ENCODE results near the gene CINP.

Gene CINP

GRCh38 chr14:102362545-102363181, at the start of gene CINP, which contains the start of gene TECPR2:
Gene CINP (minus strand): TSS chr14:102362890. CDS start chr14:102362851, 39 bp downstream.
Gene TECPR2 (plus strand): TSS chr14:102362941. CDS start chr14:102376722, 13,781 bp downstream.
- DNase-seq (ENCODE audit: low read depth in 3 of 3): peak; percentile 94 to 97 (median 95)

GRCh38 chr14:102408724-102409123, 46.0 kb upstream of the CINP start:
- DNase-seq (ENCODE audit: low read depth in 3 of 3): no peak

DNA sequence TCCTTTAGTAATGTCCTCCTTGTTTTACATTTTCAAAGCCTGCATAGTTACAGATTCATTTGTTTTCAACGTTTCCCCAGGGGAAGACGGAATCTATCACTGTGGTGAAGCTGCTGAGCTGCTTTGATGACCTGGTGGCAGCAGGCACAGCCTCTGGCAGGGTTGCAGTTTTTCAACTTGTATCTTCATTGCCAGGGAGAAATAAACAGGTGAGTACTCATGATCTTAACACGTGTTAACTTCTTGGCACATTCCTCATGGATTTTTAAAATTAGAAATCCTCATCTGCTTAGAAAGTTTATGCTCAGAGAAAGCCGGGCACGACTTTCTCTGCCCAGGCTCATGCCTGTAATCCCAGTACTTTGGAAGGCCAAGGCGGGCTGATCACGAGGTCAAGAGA, 44.6 kb upstream of the CINP start:
- DNase-seq (ENCODE audit: low read depth in 3 of 3): no peak

DNA sequence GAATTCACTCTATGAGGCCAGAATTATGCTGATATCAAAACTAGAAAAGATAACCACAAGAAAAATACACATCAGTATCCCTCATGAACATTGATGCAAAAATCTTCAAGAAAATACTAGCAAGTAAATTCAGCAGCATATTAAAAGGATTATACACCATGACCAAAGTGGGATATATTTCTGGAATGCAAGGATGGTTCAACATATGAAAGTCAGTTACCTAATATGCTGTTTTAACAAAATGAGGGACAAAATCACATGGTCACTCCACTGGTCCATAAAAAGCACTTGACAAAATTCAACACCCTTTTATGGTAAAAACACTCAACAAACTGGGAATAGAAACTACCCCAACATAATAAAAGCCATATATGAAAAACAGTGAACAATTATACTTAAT, 40.3 kb upstream of the CINP start:
- no peak for DNase-seq (ENCODE audit: low read depth in 3 of 3)

DNA sequence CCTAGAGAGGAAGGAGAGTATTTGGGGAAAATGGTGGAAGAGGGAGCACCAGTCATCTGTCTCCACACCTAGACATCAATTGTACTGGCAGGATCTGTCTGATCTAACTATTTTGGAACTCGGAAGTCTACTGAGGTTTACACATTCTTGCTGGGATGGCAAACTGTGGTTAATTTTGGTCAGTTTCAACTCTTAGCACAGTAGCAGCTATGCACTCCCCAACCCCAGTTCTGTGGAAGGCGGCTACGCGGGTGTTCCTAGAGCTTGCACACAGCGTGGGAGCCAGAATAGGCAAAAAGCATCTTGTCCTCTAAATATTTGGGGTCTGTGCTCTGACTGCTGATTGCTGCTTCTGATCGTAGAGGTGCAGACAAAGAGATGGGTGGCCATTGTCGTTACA, 33.8 kb upstream of the CINP start:
- DNase-seq (ENCODE audit: low read depth in 3 of 3): no peak

- DNase-seq (ENCODE audit: low read depth in 3 of 3): no peak
Observed at GRCh38 chr14:102394717-102395375, 32.2 kb upstream of the CINP start.

- DNase-seq (ENCODE audit: low read depth in 3 of 3): no peak
Observed at GRCh38 chr14:102392506-102392905, 29.8 kb upstream of the CINP start.

- no peak for DNase-seq (ENCODE audit: low read depth in 3 of 3)
Observed at GRCh38 chr14:102390064-102390855, 27.6 kb upstream of the CINP start.

DNA sequence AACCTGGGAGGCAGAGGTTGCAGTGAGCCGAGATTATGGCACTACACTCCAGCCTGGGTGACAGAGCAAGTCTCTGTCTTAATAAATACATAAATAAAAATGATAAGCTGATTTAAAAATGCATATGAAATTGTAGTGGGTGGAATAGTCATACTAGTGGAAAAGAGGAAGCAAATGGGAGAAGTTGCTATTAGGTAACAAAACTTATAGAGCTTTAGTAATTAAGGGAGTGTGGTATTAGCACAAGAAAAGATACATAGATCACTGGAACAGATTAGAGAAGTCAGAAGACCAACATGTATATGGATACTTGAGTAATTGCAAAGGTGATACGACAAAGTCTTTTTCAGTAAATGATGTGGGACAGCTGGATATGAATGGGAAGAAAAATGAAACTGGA, 26.6 kb upstream of the CINP start:
- no peak for DNase-seq (ENCODE audit: low read depth in 3 of 3)

GRCh38 chr14:102387086-102387485, 24.4 kb upstream of the CINP start:
- DNase-seq (ENCODE audit: low read depth in 3 of 3): no peak

GRCh38 chr14:102378830-102379229, 16.1 kb upstream of the CINP start:
- DNase-seq (ENCODE audit: low read depth in 3 of 3): no peak

DNA sequence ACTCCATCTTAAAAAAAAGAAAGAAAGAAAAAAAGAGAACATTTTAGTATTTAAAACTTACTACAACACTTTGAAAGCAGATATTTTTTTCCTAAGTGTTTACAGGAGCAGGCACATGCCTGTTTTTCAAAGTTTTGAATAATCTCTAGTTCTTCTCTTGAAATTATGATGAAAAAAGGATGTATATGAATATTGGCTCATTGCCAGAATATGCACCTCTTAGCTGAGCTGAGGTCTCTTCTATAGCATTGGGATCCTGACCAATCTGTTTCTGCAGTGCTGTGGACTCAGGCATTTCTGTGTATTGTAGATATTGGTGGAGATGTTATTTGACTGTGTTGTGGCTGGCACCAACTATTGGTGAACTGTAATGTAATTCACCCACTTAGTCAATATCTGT, 15.0 kb upstream of the CINP start:
- no peak for DNase-seq (ENCODE audit: low read depth in 3 of 3)

- DNase-seq (ENCODE audit: low read depth in 3 of 3): no peak
Observed at GRCh38 chr14:102375119-102375518, 12.4 kb upstream of the CINP start.

DNA sequence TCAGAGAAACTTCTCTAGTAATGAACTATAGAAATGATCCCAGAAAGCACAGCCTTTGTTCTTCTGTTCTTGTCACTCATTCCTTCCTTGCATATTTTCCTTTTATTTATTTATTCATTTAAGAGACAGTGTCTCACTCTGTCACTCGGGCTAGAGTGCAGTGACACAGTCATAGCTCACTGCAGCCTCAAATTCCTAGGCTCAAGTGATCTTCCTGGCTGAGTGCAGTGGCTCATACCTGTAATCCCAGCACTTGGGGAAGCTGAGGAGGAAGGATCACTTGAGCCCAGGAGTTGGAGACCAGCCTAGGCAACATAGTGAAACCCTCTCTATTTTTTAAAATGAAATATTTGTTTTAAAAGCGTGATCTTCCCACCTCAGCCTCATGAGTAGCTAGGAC, 11.6 kb upstream of the CINP start:
- no peak for DNase-seq (ENCODE audit: low read depth in 3 of 3)

GRCh38 chr14:102373110-102373509, 10.4 kb upstream of the CINP start:
- DNase-seq (ENCODE audit: low read depth in 3 of 3): no peak

- DNase-seq (ENCODE audit: low read depth in 3 of 3): no peak
Observed at GRCh38 chr14:102371361-102371760, 8.7 kb upstream of the CINP start.

- DNase-seq (ENCODE audit: low read depth in 3 of 3): no peak
Observed at GRCh38 chr14:102370305-102370809, 7.7 kb upstream of the CINP start.

DNA sequence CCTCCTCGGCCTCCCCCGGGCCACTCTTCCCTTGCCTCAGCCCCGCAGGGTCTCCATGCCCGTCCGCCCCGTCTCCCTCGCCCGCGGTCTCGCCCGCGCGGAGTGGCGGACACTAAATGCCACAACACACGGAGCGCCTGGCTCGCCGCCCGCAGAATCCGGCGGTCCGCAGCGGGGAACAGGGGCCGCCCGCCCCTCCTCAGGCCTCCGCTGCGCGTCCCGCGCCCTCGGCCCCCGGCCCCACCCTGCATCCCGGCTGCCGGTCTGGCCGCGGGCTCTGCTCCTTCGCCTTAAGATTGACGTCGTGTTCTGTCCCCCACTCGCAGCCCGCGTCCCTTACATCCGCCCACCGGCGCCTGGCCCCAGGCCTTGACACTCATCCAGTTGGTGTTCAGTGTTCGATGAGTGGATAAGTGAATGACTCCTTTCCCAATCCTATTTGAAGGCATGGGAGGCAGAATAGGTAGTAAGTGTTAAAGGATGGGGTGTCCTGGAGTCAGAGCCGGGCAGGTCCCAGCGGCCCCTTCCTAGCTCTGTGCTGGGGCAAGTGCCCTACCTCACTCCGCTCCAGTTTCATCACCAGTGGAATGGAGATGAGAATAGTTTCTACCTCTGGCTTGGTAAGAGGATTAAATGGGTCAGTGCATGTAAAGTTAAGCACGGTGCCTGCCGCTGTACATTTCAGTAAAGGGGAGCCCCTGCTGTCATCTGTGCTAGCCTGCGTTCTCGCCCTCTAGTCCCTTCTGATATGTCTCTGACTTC, 673 bp upstream of the CINP start:
- DNase-seq (ENCODE audit: low read depth in 3 of 3): peak in 1 of 3 donors; percentile 33

DNA sequence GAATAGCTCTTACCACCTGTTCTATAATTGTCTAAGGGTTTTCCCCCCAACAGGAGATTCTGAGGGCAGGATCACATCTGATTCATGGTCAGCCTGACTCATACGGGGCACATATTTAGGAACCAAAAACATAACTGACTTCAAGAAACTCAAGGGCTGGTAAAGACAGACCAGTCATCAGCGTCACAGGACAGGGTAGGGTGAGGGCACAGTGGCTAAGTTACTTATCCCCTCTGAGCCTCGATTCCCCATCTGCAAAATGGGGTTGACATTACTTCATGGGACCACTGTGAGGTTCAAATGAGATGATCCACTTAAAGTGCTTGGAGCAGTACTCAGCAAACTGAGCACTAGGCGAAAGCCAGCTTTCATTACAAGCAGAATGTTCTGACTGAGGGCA, 606 bp downstream of the CINP start:
- DNase-seq (ENCODE audit: low read depth in 3 of 3): peak; percentile 35 to 48 (median 47)

DNA sequence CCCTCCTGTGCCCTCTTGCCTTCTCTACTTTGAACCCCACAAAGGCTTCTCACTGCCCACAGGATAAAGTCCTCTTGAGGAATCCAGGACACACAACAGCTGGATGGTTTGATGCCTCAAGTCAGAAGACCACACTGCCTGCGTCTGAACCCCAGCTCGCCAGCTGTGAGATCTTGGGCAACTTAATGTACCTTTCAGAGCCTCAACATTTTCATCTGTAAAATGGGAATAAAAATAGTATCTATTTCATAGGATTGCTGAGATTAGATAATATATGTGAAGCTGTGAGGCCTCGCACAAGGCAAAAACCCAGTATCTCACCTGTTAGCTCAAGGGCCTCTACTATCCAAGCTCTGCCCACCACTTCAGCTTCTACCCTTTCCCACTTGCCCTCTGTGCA, 2.3 kb downstream of the CINP start:
- DNase-seq (ENCODE audit: low read depth in 3 of 3): no peak

DNA sequence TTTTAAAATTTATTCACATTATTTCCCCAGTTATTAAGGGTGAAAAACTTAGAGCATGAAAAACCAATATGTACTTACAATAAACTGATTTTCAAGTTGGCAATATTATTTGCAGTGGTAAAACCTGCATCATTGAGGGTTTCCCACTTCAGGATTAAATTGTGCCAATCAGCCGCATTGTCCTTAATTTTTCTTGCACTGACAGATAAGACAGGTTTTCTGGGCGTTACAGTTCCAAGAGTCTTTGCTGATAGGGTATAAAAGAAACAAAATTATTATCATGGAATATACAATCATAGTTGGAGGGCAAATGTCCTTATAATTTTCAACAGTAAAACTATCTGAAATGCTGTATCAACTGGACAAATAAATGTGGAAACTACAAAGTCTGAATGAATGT, 3.3 kb downstream of the CINP start:
- DNase-seq (ENCODE audit: low read depth in 3 of 3): no peak

DNA sequence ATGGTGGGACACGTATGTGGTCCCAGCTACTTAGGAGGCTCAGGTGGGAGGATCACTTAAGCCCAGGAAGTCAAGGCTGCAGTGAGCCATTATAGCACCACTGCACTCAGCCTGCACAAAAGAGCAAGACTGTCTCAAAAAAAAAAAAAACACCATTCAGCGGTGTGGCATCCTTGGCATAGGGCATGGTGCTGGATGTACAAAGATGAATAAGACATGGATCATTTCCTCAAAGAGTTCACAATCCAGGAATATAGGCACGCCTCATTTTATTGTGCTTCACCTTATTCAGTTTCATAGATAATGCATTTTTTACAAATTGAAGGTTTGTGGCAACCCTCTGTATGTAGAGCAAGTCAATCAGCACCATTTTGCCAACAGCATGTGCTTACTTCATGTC, 6.4 kb downstream of the CINP start:
- no peak for DNase-seq (ENCODE audit: low read depth in 3 of 3)

Measured in stimulated activated CD4-positive, alpha-beta T cell treated with anti-CD3 and anti-CD28 coated beads, TNF-alpha, amount 100 ng/mL, for 48 hours (primary cell).